Prostate gland (tissue), 2 donors: ENCODE data around the gene CCDC43. TPM values are rescaled to one million over a fixed set of nuclear protein-coding genes. Genes with fewer than 3 reads are reported as not detected.
"Not testable (repeated sequence)": the region's sequence is repeated elsewhere in the genome, so short reads cannot be mapped to it uniquely, and the experiment has no call there.

ENCODE experiments used
- DNase-seq: peaks from one replicate; pipeline ENCODE4 v3.0.0-alpha.2; 2019; ENCODE audit warnings: low spot score
- H3K27ac ChIP-seq, 2 donors: fragments of 200-600 bp; sonication (generic); 2 replicates each; pipeline ENCODE4 v1.5.1; 2017 to 2019
- H3K27me3 ChIP-seq: fragments of 200-600 bp; sonication (generic); replicated peaks from 2 replicates; pipeline ENCODE4 v1.5.1; 2019; ENCODE audit not compliant: insufficient read depth
- H3K36me3 ChIP-seq, 2 donors: fragments of 200-600 bp; sonication (generic); 1 replicate in 1 of 2; 2 replicates in 1 of 2; pipeline versions ENCODE4 v1.5.1 to v1.8.1; 2017 to 2019
- H3K4me1 ChIP-seq: fragments of 200-600 bp; sonication (generic); replicated peaks from 2 replicates; pipeline ENCODE4 v1.5.1; 2019
- H3K4me3 ChIP-seq, 2 donors: fragments of 200-600 bp; sonication (generic); 2 replicates each; pipeline ENCODE4 v1.5.1; 2017 to 2019
- H3K9me3 ChIP-seq: fragments of 200-600 bp; sonication (generic); 2 replicates; pipeline ENCODE4 v1.5.1; 2017
- CTCF ChIP-seq, 4 experiments: fragments of 200-600 bp in 2 of 4; fragments of 450-650 bp in 2 of 4; sonication (generic) in 2 of 4; IDR thresholded peaks; 1 replicate in 3 of 4; 2 replicates in 1 of 4; pipeline ENCODE4 v1.5.1; 2016 to 2019; ENCODE audit warnings: antibody characterized with exemption in 4 of 4, mild to moderate bottlenecking in 2 of 4, moderate library complexity in 2 of 4
- POLR2A ChIP-seq: fragments of 450-650 bp; IDR thresholded peaks from one replicate; pipeline ENCODE4 v1.6.1; 2016; ENCODE audit warnings: antibody characterized with exemption, mild to moderate bottlenecking
- POLR2AphosphoS5 ChIP-seq: sonication (generic); formaldehyde crosslinking; IDR thresholded peaks from one replicate; pipeline ENCODE4 v1.6.1; 2017; ENCODE audit warnings: antibody characterized with exemption
- WGBS: methylation state at CpG from one replicate; pipeline ENCODE4 v1.1.5; 2018; 5-methylcytosine and 5-hydroxymethylcytosine counted together
- intact Hi-C: fragments of 100-400 bp; cut with DNase I; formaldehyde crosslinking; loops from one replicate; pipeline ENCODE4 v1.14.2; 2022
- total RNA-seq, 2 donors: library from RNA; depleted of rRNA; stranded (reverse); fragments of >200 nt; gene quantifications; one replicate each; pipeline ENCODE4 v1.1.0, GENCODE V29; 2016

CCDC43 gene
- total RNA-seq, 2 donors from 2014 or later: 17.2 to 21.9 TPM

DNA sequence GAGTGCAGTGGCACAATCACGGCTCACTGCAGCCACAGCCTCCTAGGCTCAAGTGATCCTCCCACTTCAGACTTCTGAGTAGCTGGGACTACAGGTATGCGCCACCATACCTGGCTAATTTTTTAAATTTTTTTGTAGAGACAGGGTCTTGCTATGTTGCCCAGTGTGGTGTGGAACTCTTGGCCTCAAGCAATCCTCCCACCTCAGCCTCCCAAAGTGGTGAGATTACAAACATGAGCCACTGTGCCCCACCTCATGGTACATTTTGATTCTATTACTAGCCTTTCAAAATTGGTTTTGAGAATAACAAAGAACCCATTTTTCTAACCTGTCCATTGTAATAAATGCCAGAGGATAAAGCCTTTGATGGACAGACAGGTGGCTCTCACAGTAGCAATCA, 1.4 kb downstream of the CCDC43 start:
- no peak overlapping the region for H3K27ac ChIP-seq
- H3K36me3 ChIP-seq: no peaks in the 10 kb centered on the region
- DNase-seq: no peak
- TF ChIP-seq CTCF (IDR thresholded peaks at IDR 0.05) (no peak), POLR2A (no peak), POLR2AphosphoS5 (no peak)
- H3K9me3 ChIP-seq: no peaks in the 10 kb centered on the region
- H3K27me3 ChIP-seq: no peaks in the 10 kb centered on the region
- H3K4me3 ChIP-seq: no peak overlapping the region
- 91% methylated on average over 2 of the region's 2 CpGs for WGBS
- intact Hi-C loops: no loop called here
- H3K4me1 ChIP-seq: no peaks in the 10 kb centered on the region

DNA sequence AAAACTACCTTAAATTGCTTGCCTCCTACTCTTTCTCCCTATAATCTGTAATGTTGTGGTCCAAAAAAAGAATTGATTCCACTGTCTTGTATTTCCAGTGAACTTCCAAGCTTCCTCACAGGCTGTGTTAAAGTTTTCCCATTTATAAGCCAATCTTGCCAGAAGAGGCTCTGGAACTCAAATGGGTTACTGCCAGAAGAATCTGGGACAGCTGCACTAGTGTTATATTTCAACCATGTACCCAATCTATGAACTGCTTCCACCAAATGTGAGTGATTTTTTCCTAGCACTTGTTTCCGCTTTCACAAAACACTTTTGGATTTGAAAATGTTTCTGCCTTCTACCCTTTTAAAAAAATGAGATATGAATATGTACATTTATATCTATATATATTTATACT, 1.8 kb downstream of the CCDC43 start:
- no peak for DNase-seq
- Histone ChIP-seq H3K4me1 (no peaks in the 10 kb centered on the region), H3K27ac (no peak overlapping the region), H3K36me3 (no peaks in the 10 kb centered on the region), H3K4me3 (no peak overlapping the region), H3K9me3 (no peaks in the 10 kb centered on the region), H3K27me3 (no peaks in the 10 kb centered on the region)
- intact Hi-C loops: no loop called here
- 89% methylated on average over 1 of the region's 1 CpG for WGBS
- TF ChIP-seq POLR2AphosphoS5 (no peak), POLR2A (no peak), CTCF (IDR thresholded peaks at IDR 0.05) (no peak)

GRCh38 chr17:44683303-44683702, 6.3 kb downstream of the CCDC43 start:
- intact Hi-C loops, H3K27ac ChIP-seq, DNase-seq, H3K4me3 ChIP-seq, H3K27me3 ChIP-seq, H3K4me1 ChIP-seq, H3K36me3 ChIP-seq, H3K9me3 ChIP-seq: not testable (repeated sequence)
- WGBS: 84% methylated on average over 4 of the region's 4 CpGs

DNA sequence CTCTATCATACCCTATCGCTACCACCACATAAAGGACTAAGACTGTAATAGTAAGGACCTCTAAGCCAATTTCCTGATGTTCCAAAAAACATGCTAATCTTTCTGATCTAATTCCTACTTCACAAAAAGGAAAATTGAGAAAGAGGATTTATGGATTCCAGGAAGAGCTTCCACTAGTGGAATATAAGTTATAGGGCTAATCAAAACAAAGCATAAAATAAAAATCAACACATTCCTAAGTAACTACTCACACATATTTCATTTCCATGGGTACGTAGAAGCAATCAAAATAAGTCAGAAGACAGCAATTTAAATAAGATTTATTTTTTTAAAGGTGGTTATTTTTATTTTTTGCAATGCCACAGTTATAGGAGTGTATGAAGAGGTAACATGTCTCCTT, 12.4 kb downstream of the CCDC43 start:
- H3K36me3 ChIP-seq: no peaks in the 10 kb centered on the region
- intact Hi-C loops: no loop called here
- no peak for DNase-seq

GRCh38 chr17:44673893-44674292, 15.7 kb downstream of the CCDC43 start:
- intact Hi-C loops: no loop called here
- no peaks in the 10 kb centered on the region for H3K4me1 ChIP-seq
- no peak overlapping the region for H3K4me3 ChIP-seq
- TF ChIP-seq POLR2AphosphoS5 (no peak), CTCF (IDR thresholded peaks at IDR 0.05) (no peak)
- 51% methylated on average over 2 of the region's 2 CpGs for WGBS
- H3K36me3 ChIP-seq: no peaks in the 10 kb centered on the region
- no peaks in the 10 kb centered on the region for H3K9me3 ChIP-seq
- H3K27me3 ChIP-seq: no peaks in the 10 kb centered on the region
- no peak for DNase-seq
- H3K27ac ChIP-seq: no peak overlapping the region

More for the DNA sequence above, 12.4 kb downstream of the CCDC43 start:
- 52% methylated on average over 2 of the region's 2 CpGs for WGBS
- TF ChIP-seq CTCF (IDR thresholded peaks at IDR 0.05): no peak
- no peak for TF ChIP-seq POLR2AphosphoS5
- no peak for TF ChIP-seq POLR2A
- Histone ChIP-seq H3K9me3 (no peaks in the 10 kb centered on the region), H3K27me3 (no peaks in the 10 kb centered on the region), H3K4me1 (no peaks in the 10 kb centered on the region), H3K27ac (no peak overlapping the region), H3K4me3 (no peak overlapping the region)
